Caki2 (cell line): Measurements from ENCODE around the gene MSI2. TPM values are rescaled to one million over a fixed set of nuclear protein-coding genes. Genes with fewer than 3 reads are reported as not detected.

Experiments used
- DNase-seq: peaks from one replicate; pipeline ENCODE4 v3.0.0-alpha.2; 2015; ENCODE audit warnings: low read depth
- in situ Hi-C: cut with HindIII; loops from 2 replicates; pipeline ENCODE4 v1.10.0; 2016; ENCODE audit warnings: low sequenced_read_pairs, low pct_unique_long_range_greater_than_20kb, mixed read lengths
- total RNA-seq: library from RNA; depleted of rRNA; stranded (reverse); fragments of >200 nt; shearing (Covaris generic); gene quantifications from 2 replicates; pipeline ENCODE4 v1.2.3, GENCODE V29; 2014; ENCODE audit warnings: low replicate concordance

Gene MSI2
- total RNA-seq, 1 experiment from 2014 or later = 67.1 TPM

- in situ Hi-C loops = no loop called here
- DNase-seq = no peak
These were observed 93.9 kb downstream of the MSI2 start for GRCh38 chr17:57350266-57350665.

GRCh38 chr17:57352665-57353175 lies 96.4 kb downstream of the MSI2 start:
- peak; percentile 75 for DNase-seq
- in situ Hi-C loops = no loop called here

DNA sequence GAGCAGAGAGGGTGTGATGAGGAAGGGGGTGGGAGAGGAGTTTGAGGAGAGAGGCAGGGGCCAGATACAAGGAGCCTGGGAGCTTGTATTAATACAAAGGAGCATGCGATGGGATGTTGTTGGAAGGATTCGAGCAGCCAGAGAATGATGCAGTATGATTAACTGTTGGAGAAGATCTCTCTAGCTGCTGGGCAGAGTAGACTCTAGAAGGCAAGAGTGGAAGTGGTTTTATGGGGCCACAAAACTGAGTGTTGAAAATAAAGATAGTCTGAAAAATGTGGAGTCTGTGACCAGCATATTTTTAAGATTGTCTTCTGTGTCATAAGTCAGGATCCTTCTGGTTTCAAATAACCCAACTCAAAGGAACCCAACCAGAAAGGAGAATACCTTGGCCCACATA lies 98.3 kb downstream of the MSI2 start:
- in situ Hi-C loops = no loop called here
- DNase-seq = no peak

- in situ Hi-C loops = no loop called here
- peak; percentile 26 for DNase-seq
These were observed 99.0 kb downstream of the MSI2 start for GRCh38 chr17:57355090-57355859.

DNA sequence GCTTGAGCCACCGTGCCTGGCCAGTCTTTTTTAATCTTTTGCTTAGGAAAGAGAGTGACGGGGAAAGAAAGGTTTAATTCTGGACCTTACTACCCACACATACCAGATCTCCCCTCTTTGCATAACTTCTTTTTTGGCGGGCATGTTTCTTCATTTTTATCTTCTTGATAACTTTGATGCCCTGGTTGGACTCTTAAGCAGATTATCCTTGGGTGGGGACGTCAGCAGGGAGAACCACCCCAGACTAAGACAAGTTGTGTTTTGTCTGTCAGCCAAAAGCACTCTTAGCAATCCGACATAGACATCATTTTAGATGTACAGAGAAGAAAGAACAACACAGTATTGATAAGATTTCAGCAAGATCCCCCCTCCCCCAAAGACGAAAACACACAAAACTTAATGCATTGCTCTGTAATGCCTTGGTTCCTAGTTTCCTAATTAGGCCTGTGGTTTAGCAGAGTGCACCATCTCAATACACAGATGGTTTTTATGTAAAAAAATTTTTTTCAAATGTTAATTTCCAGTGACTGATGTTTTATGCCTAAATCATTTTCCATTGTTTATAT lies 99.9 kb downstream of the MSI2 start:
- DNase-seq = no peak
- in situ Hi-C loops = no loop called here

DNA sequence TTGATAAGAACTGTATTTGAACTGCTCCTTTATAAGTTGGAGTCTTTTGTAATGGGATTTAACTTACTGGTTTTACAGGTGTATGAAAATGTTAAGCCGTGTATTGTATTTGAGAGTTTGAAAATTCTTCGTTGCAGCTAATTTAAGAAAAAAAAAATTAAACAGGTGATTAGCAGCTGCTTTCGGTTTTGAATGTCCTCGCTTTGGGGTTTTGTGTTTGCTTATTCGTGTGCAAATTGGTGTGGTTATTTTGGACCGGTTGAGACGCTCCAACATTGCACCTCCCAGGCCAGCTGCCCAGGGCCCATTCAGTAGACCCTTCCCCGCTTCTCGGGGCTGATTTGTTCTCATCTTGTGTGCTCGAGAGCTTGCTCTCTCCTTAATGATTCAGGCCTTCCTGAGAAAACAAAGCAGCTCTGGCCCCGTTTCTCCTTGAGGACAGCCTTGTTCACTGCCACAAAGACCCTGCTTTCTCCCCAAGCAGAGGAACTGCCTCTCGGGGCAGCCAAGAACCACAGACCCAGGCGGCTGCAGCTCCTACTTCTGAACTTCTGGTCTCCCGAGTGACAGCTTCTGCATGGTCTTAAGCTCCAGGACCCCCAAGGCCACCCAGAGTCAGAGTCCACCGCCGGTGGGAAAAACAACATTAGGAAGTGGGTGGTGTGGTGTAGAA lies 100.5 kb downstream of the MSI2 start:
- DNase-seq = no peak
- in situ Hi-C loops = no loop called here

DNA sequence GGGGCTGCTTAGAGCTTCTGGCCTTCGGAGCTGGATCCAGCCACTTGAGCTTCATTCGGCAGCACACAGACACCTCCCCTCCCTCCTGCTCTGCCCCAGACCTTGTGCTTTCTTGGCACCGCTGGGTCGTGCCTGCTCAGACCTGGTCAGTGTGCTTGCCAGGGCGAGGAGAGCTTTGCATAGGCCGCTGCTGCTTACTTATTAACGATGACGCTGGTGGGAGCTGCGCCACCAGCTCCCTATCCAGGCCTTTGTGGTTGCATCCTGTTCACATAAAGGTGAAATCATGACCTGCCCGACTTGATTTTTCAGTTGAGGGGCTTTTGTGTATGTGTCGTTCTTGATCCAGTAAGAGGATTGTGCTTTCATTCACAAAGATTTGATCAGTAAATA lies 101.1 kb downstream of the MSI2 start:
- DNase-seq = peak; percentile 96
- in situ Hi-C loops = no loop called here

DNA sequence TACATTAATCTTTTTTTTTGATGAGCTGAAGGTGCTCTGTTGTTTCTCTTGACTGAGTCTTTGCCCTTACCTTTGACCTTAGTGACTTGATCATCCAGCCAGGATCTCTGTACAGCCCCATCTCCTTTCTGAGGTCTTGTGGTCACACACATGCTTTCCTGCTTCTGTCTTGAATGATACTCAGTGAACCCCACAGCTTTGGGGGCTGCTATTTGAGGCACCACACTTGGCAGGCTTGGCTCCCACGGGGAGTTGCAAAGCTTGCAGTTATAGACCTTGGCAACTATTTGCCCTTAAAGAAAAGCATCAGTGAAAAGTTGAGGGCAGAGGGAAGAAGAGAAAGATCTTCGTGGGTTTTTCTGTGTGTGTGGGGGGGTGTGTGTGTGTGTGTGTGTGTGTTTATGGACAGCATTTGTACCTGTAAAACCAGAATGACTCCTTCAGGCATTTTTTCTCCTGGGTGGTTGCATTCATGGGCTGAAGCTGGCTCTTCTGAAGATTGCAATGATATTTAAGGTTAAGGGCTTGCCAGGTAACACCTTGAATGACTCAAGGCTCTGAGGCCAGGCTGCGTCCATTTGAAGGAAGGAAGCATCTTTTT lies 101.6 kb downstream of the MSI2 start:
- in situ Hi-C loops = no loop called here
- DNase-seq = no peak

- DNase-seq = no peak
- in situ Hi-C loops = no loop called here
These were observed 103.9 kb downstream of the MSI2 start for GRCh38 chr17:57360266-57360665.

DNA sequence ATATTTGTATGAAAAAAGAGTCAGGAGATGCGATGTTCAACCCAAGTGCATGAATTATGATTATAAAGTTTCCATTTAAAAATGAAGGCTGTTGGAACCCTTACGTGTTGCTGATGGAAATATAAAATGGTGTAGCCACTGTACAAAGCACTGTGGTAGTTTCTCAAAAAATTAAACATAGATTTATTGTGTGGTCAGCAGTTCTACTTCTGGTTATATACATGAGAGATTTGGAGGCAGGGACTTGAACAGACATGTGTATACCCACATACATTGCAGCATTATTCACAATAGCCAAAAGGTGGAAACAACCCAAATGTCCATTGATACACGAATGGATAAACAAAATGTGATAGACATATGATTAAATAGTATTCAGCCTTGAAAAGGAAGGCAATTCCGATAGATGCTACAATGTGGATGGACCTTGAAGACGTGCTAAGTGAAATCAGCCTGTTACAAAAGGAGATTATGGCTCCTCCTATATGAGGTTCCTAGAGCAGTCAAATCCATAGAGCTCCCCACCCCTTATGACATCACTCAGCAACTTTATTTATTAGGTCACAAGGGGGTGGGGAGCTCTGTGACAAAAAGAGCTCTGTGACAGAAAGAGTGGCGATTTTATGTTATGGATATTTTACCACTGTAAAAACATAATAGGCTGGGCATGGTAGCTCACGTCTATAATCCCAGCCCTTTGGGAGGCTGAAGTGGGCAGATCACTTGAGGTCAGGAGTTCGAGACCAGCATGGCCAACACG lies 106.7 kb downstream of the MSI2 start:
- DNase-seq = no peak
- in situ Hi-C loops = no loop called here

DNA sequence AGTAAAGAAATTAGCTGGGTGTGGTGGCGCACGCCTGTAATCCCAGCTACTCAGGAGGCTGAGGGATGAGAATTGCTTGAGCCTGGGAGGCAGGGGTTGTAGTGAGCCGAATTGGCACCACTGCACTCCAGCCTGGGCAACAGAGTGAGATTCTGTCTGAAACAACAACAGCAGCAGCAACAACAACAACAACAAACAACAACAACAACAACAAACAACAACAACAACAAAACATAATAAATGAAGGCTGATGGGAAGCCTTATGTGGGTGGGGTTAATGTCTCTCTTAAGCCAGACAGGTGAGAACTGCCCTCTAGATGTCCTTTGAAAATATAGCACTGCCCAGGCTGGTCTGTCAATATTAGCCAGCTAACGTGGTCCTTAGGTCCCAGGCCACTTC lies 107.3 kb downstream of the MSI2 start:
- no peak for DNase-seq
- in situ Hi-C loops = no loop called here

- DNase-seq = no peak
- in situ Hi-C loops = no loop called here
These were observed 107.8 kb downstream of the MSI2 start for GRCh38 chr17:57363998-57364643.

- peak; percentile 88 for DNase-seq
- in situ Hi-C loops = loop anchor here (5.0 kb wide), 1 partner anchor 42 kb away; no protein-coding TSS in a partner anchor
These were observed 109.1 kb downstream of the MSI2 start for GRCh38 chr17:57365420-57365819.

DNA sequence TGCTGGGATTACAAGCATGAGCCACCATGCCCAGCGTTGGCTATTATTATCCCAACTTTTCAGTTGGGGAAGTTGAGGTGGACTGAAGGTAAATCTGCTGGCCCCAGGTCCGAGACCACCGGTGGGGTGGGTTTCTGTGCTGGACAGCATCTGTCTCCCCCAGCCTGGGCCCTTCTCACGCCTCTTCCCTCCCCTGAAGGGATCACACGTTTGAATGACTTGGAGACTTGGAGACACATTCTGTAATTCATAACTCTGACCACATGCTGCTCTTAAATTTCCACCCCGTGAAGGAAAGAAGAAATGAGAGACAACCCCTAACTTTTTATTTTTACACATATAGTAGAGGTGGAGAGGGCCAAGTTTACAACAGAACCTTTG lies 109.8 kb downstream of the MSI2 start:
- no peak for DNase-seq
- in situ Hi-C loops = loop anchor here (5.0 kb wide), 1 partner anchor 41 kb away; no protein-coding TSS in a partner anchor

DNA sequence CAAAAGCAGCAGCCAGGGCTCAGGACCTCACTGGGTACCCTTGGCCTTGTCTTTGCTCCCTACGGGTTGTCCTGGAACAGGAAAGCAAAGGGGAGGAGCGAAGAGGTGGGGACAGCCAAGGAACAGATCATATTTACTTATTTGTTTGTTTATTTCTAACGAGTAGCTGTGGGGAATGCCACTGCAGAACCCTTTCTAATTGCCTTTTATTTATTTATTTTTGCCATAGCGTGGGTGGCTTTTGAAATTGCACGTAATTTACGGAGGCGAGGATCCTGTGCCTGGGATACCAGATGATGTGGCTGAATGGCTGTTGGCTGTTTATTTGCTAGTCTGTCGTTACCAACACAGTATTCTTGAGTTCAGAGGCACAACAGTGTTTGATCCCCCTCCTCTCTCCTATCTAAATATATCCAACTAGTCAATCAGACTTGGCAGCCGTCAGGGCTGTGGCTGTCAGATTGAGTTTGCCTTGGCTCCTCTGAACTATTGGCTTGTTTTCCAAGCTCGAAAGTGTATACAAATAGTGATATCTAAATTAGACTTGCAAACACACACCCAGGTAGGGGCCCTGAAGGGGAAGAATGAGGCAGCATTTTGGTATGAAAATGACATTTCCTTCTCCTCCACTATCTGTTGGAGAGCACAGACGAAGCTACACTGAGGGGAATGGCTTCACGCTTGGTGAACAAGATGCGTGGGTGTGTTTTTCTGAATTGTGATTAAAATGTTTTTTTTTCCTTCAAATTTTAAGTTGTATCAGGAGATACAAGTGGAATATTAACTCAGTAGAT lies 110.4 kb downstream of the MSI2 start:
- peak; percentile 98 for DNase-seq
- in situ Hi-C loops = loop anchor here (5.0 kb wide), 1 partner anchor 41 kb away; no protein-coding TSS in a partner anchor

DNA sequence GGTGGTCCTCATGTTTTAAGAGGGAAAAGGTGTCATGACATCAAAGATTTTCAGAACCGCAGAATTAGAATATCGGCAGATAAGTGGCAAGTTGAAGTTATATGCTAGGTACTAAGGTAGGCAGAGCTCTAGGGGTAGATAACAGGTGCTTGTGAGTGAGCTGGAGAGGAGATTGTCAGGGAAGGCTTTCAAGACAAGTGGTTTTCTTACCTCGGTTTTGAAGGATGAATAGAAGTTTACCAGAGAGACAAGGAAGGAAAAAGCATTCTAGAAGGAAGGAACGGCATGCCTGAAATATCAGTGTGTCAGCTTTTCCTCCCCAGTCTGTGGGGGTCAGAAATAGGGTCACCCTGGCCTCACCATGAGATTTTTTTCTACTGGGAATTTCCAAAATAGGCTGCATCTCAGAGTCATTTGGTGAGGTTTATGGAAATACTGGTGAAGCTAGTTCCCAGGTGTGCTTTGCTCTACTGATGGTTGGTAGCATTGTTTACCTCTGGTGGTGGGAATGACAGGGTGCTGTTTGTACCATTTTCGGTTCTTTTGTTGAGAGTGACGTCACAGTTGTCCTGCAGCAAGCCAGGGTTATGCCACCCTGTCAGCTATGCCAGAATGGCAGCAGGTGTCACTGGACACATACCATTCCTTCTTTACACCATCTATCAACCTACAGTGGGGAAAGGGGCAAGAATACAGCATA lies 112.5 kb downstream of the MSI2 start:
- DNase-seq = peak; percentile 51
- in situ Hi-C loops = loop anchor here (5.0 kb wide), 1 partner anchor 39 kb away; no protein-coding TSS in a partner anchor
